HG03066 (cell line): ENCODE results near the gene GLRX5.
A peak's percentile ranks its signal among the peaks of the same experiment; 100 is the strongest.

ENCODE experiments used
- ATAC-seq: cut with Tn5 transposase; IDR thresholded peaks from one replicate; pipeline ENCODE4 v1.9.1; 2021; ENCODE audit warnings: low read depth; ENCODE audit not compliant: unreplicated experiment

Gene GLRX5

DNA sequence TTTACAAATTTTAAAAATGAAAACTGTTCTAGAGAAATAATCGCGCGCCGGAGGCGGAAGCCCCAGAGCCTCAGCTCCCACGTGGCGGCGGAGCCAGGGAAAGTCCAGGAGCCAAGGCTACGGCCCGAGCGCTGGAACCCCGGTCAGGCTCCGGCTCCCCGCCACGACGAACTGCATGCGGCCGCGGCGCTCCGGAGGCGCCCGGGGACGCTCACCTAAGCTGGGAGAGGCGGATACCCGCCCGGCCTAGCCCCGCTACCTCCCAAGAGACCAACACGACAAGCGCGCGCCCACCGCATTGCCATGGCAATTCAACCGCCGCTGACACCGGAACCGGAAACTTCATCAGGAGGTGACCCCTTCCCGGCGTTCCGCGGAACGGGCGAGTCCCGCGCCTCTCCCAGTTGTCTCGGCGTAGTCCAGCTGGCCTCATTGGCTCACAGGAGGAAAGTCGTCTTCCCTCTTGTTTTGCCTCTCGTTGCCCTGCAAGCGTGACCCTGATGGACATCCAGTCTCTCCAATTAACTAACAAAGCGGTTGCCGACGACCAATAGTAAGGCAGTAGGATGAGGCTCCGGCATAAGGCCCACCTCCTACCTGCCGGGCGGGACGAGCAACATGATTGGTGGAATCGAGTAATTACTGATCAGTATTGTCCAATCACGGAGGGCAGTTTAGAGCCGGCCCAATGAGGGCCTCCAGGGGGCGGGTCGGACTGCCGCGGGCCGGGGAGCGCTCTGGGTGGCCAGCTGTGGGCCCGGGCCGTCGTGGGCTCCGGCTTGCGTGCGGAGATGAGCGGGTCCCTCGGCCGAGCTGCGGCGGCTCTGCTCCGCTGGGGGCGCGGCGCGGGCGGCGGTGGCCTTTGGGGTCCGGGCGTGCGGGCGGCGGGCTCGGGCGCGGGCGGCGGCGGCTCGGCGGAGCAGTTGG lies at the start of gene GLRX5:
Gene GLRX5 (plus strand): TSS at position 752 of the 927 bp plus-strand sequence. CDS start 40 bp downstream, at position 792.
- peak; percentile 93 for ATAC-seq

DNA sequence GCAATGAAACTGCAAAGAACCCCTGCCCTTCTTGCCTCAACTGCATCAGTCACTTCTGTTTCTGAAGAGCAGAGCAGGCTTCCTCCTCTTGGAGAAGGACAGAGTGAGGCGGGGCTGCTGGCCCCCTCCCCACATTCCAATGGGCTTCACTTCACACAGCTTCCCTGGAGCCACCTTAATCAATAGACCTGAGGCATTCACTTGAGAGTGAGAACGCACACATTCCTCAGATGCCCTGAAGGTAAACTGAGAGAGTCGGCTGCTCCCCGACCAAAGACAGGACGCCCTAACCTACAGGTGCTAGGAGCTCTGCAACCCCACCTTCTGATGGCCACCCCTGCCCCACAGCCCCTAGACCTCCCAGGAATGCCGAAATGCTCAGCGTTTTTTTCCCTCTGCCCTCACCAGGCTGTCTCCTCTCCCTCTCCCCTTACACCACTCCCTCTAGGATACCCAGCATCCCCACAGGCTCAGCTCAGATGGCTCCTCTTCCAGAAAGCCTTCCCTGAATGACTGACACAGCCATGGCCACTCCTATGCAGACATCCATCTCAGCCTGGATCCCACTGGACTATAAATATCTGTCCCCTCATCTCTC lies 49.5 kb upstream of the GLRX5 start:
- ATAC-seq: no peak

DNA sequence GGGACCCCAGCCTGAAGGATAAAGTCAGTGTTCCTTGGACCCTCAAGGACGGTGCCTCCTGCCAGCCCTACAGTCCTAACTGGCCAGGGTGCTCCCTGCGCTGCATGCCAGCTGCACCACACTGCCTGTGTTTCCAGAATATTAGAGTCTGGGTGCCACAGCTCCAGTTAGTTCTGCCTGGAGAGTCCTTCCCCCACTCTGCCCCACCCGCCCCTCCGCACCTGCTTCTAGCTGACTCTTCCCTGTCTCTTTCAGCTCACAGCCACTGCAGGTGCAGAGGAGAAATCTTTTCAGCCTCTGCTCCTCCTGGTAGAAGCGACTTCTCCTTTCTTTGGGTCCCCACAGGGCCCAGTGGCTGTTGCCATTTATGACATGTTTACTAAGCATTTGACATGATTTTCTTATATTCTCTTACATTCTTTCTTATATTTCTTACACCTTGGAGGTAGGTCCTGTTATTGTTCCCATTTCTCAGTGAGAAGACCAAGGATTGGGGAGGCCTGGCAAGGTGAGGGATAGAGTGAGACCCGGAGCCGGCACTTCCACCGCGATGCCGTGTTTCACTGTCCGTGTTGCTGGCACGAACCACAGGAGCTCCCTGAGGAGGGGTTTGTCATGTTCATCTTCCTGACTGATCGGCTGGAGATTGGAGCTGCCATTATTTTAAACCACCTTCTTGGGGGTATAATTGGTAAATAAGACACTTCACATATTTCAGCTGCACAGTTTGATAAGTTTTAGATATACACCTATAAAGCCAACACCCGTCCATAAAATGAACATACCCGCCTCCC lies 47.8 kb upstream of the GLRX5 start:
- ATAC-seq: no peak

GRCh38 chr14:95487669-95488084 lies 47.2 kb upstream of the GLRX5 start:
- ATAC-seq: no peak

GRCh38 chr14:95488376-95489213 lies 46.3 kb upstream of the GLRX5 start:
- no peak for ATAC-seq

GRCh38 chr14:95489214-95490137 lies 45.4 kb upstream of the GLRX5 start:
- ATAC-seq: no peak

DNA sequence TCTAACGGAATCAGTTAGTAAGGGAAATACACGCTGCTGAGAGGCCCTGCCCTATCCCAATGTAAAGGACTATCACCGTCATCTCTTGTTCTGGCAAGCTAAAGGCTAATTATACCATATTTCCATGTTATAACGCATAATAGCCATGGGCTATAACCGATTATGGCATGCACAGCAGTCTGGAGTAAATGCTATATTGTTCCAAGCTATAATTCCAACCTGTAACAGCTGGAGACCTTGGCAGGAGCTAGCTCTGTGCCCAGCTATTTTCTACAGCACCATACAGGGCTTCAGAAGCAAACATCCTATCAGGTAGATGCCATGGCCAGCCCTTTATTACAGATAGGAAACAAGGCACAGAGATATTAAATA lies 44.7 kb upstream of the GLRX5 start:
- ATAC-seq: no peak

DNA sequence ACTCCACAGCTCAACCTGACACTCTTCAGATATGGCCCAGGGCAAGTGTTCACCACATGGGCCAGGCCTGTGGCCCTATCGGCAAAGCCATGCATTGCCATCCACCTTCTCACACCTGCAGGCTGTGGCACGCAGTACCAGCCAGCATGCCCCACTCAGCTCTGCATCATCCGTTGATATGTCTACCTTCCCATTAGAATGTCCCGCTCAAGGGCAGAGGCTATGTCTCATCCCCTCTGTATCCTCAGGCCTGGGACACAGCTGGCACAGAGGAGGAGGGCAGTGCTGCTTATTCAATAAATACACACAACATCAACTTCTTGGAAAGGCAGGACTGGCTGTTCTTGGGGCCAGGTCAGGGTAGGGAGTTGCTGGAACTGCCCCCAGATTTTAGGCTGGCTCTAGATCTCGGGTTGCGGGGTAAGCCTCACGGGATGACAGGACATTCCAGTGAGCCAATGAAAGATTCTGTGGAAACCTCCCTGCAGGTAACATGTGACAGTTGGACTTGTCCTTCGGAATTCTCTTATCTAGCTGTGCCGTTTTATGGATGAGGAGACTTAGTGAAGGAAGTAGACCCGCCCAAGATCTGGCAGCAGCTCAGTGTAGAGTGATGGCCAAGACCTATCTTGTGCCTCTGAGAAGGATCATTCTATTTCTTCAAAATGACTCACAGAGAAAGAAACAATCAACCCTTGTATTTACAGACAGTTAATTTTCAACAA lies 44.0 kb upstream of the GLRX5 start:
- no peak for ATAC-seq

DNA sequence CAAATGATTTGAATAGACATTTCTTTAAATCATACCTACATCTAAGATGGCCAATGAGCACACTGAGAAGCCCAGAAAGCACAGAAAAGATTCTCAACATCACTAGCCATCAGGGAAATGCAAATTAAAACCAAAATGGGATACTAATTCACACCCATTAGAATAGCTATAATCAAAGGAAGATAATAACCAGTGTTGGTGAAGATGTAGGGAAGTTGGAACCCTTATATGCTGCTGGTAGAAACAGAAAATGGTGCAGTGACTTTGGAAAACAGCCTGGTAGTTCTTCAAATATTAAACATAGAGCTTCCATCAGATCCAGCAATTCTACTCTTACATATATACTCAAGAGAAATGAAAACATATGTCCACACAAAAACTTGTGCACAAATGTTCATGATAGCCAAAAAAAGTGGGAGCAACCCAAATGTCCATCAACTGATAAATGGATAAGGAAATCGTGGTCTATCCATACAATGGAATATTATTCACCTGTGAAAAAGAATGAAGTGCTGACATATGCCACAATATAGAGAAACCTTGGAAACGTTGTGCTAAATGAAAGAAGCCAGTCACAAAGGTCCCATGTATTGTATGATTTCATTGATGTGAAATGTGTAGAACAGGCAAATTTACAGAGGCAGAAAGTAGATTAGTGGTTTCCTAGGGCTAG lies 42.8 kb upstream of the GLRX5 start:
- no peak for ATAC-seq

DNA sequence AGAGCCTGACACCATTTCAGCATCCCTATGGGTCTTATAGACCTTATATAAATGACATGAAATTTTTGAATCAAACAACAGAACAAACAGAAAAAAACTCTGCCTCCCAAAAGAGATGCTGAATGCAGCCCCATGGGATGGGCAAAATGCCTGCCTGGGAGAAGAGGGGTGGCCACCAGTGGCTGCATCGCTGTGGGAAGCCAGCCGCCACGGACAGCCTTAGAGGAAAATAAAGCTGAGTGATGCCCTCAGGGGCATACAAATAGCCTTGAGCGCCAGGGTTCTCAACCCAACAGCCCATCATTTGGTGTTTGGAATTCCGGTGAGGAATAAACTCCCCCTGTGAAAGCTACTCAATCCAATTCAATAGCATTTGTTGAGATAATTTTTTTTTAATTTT lies 41.3 kb upstream of the GLRX5 start:
- ATAC-seq: no peak

- no peak for ATAC-seq
Measured at GRCh38 chr14:95493976-95494375, 40.9 kb upstream of the GLRX5 start.

DNA sequence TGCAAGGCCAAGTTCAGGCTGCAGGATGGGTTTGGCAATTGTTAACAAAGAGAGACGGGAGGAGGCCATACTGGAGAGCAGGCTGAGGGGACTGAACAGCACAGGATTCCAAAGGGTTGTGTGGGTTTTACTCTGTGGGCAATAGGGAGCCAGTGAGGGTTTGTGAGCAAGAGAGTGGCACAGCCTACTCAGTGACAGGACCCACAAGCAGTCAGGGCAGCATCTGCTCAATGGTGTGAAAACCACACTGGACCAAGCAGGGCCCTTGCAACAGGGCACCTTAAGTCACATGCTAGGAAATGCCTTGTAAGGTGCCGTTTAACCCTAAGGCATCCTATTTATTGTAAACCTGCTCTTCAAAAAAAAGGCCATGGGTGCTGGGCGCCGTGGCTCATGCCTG lies 40.4 kb upstream of the GLRX5 start:
- no peak for ATAC-seq

- ATAC-seq: peak; percentile 4
Measured at GRCh38 chr14:95495076-95495475, 39.8 kb upstream of the GLRX5 start.

GRCh38 chr14:95495538-95496025 lies 39.3 kb upstream of the GLRX5 start:
- ATAC-seq: peak; percentile 89

DNA sequence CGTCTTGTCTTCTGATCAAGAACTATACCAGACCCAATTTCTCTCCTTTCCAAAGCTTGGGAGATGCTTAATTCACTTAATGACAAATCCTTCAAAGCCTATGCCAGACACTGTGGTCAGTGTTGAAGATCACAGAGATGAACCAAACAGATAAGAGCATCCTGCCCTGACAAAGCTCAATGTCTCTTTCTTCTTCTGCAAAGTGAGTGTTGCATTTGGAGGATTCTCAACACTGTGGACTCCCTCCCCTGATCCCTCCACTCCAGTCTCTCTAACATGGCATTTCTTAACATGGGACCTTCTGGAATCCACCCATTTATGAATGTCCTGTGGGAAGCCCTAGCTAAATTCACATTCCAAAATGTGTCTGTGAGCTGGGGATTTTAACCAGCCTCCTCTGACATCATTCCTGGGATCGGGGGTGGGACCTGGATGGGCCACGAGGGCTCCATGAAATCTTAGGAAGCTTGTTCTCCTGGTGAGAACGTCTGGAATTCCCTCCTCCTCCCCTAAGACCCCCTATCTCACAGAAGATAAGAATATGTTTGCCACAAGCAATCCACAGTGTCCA lies 38.7 kb upstream of the GLRX5 start:
- peak; percentile 17 for ATAC-seq

DNA sequence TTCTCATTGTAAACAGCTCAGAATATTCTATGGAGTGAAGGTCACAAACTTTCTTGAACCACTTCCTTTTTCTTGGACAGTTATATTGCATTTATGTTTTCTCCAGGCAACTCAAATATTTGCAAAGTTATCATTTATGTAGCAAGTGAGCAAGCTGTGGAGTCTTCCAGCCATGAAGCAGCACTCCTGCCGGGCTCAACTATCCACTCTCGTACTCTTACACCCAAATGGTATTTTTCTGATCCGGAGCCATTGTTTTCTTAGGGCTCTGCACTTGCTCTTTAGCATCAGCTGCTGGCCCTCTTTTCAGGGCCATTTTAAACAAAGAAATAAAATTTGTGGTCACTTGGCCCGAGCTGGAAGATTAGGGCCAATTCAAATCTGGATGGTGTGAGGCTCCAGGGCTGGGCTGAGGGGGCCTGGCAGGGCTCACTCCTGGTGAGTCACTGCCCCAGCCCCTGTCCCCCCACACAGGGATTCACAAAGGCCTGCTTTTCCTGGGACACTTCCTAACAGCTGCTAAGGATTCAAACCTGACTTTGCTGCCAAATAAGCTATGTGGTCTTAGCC lies 38.1 kb upstream of the GLRX5 start:
- no peak for ATAC-seq

DNA sequence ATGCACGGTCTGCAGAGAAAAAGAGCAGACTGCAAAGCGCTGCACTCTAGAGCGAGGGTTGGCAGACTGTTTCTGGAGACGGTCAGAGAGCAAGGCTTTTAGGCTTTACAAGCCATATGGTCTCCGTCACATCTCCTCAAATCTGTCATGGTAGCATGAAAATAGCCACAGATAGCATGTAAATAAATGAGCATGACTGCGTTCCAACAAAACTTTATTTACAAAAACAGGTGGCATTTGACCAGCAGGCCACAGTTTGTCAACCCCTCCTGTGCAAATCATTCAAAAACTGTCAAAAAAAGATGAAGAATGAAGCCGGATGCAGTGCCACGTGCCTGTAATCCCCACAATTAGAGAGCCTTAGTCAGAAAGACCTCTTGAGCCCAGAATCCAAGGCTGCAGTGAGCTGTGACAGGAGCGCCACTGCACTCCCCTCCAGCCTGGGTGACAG lies 37.3 kb upstream of the GLRX5 start:
- ATAC-seq: no peak
